Measurements from ENCODE around the gene OPCML.

DNA sequence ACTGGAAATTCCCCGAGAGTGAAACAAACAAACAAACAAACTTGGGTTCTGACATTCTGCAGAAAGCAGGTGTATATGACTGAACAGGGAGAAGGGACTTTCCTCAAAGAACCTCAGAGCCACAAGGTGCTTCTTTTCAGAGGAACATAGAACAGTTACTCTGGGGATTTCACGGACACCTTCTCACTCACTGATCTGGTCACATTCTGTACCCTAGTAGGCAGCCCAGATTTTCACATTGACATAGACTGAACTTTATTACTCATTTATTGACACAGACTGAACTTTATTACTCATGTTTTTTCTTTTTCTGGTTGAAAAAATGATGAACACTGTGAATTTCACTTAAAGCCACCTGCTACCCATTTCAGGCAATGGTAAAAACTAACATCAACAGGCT is 263.0 kb downstream of the OPCML start:
- TF ChIP-seq, protein P1, sequence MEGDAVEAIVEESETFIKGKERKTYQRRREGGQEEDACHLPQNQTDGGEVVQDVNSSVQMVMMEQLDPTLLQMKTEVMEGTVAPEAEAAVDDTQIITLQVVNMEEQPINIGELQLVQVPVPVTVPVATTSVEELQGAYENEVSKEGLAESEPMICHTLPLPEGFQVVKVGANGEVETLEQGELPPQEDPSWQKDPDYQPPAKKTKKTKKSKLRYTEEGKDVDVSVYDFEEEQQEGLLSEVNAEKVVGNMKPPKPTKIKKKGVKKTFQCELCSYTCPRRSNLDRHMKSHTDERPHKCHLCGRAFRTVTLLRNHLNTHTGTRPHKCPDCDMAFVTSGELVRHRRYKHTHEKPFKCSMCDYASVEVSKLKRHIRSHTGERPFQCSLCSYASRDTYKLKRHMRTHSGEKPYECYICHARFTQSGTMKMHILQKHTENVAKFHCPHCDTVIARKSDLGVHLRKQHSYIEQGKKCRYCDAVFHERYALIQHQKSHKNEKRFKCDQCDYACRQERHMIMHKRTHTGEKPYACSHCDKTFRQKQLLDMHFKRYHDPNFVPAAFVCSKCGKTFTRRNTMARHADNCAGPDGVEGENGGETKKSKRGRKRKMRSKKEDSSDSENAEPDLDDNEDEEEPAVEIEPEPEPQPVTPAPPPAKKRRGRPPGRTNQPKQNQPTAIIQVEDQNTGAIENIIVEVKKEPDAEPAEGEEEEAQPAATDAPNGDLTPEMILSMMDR (conservative IDR thresholded peaks at IDR 0.05; ENCODE audit: low read depth in 2 of 2) = no peak
- TF ChIP-seq EZH2 (IDR thresholded peaks at IDR 0.05; ENCODE audit: low read depth, unreplicated experiment) = no peak
- no peak for TF ChIP-seq POLR2AphosphoS5 (IDR thresholded peaks at IDR 0.05; ENCODE audit: low read depth)

Measured in GM23338 (cell line).